HL-60 (cell line): ENCODE measurements around the gene CCDC83.

Source experiments
- DNase-seq, 2 experiments: peaks; one replicate each; pipeline ENCODE4 v3.0.0-alpha.2; 2010 to 2020; ENCODE audit warnings: low read depth in 1 of 2, low spot score in 1 of 2
- H3K27ac ChIP-seq: fragments of 250-450 bp; sonication (Bioruptor Pico); replicated peaks from 2 replicates; pipeline ENCODE4 v1.5.1; 2020; ENCODE audit warnings: mild to moderate bottlenecking, moderate library complexity
- H3K27me3 ChIP-seq: fragments of 250-450 bp; sonication (Bioruptor Pico); 2 replicates; pipeline ENCODE4 v1.5.1; 2021; ENCODE audit warnings: mild to moderate bottlenecking, moderate library complexity; ENCODE audit not compliant: insufficient read depth, poor library complexity, severe bottlenecking
- H3K4me3 ChIP-seq: replicated peaks from 2 replicates; pipeline ENCODE4 v1.5.1; 2011; ENCODE audit warnings: mild to moderate bottlenecking, control low read depth, low read length; ENCODE audit not compliant: insufficient read depth
- GABPA ChIP-seq: IDR thresholded peaks from 2 replicates; pipeline ENCODE4 v1.6.1; 2012; ENCODE audit warnings: low read depth
- POLR2AphosphoS5 ChIP-seq: IDR thresholded peaks from 2 replicates; pipeline ENCODE4 v1.6.1; 2012; ENCODE audit warnings: low read depth
- SPI1 ChIP-seq: IDR thresholded peaks from 2 replicates; pipeline ENCODE4 v1.6.1; 2012; ENCODE audit warnings: low read depth, mild to moderate bottlenecking, borderline replicate concordance
- TF ChIP-seq, protein P1 (sequence below): IDR thresholded peaks from 2 replicates; pipeline ENCODE4 v1.6.1; 2012; ENCODE audit warnings: low read depth; ENCODE audit not compliant: insufficient replicate concordance
- TF ChIP-seq, protein P2 (sequence below): IDR thresholded peaks from one replicate; pipeline ENCODE4 v1.5.1; 2011; ENCODE audit warnings: low read length, control low read depth, inconsistent platforms; ENCODE audit not compliant: insufficient read depth

Gene CCDC83

DNA sequence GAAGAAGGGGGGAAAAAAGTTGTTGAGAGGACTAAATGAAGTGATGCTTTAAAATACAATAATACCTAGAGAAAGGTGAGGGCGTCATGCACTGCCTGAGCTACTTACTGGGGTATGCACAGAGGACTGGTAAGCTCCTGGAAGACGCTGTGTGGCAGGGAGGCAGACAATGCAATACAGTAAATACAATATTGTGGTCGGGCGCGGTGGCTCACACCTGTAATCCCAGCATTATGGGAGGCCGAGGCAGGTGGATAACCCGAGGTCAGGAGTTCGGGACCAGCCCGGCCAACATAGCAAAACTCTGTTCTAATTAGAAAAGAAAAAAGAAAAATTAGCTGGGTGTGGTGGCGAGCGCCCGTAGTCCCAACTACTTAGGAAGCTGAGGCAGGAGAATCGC is 43.6 kb upstream of the CCDC83 start:
- peaks cover 7% of the 10 kb centered on the region for H3K27me3 ChIP-seq
- no peak for DNase-seq
- TF ChIP-seq, protein P1, sequence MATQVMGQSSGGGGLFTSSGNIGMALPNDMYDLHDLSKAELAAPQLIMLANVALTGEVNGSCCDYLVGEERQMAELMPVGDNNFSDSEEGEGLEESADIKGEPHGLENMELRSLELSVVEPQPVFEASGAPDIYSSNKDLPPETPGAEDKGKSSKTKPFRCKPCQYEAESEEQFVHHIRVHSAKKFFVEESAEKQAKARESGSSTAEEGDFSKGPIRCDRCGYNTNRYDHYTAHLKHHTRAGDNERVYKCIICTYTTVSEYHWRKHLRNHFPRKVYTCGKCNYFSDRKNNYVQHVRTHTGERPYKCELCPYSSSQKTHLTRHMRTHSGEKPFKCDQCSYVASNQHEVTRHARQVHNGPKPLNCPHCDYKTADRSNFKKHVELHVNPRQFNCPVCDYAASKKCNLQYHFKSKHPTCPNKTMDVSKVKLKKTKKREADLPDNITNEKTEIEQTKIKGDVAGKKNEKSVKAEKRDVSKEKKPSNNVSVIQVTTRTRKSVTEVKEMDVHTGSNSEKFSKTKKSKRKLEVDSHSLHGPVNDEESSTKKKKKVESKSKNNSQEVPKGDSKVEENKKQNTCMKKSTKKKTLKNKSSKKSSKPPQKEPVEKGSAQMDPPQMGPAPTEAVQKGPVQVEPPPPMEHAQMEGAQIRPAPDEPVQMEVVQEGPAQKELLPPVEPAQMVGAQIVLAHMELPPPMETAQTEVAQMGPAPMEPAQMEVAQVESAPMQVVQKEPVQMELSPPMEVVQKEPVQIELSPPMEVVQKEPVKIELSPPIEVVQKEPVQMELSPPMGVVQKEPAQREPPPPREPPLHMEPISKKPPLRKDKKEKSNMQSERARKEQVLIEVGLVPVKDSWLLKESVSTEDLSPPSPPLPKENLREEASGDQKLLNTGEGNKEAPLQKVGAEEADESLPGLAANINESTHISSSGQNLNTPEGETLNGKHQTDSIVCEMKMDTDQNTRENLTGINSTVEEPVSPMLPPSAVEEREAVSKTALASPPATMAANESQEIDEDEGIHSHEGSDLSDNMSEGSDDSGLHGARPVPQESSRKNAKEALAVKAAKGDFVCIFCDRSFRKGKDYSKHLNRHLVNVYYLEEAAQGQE, result no peak
- no peak for TF ChIP-seq GABPA
- no peak for TF ChIP-seq POLR2AphosphoS5
- TF ChIP-seq SPI1, result no peak
- TF ChIP-seq, protein P2, sequence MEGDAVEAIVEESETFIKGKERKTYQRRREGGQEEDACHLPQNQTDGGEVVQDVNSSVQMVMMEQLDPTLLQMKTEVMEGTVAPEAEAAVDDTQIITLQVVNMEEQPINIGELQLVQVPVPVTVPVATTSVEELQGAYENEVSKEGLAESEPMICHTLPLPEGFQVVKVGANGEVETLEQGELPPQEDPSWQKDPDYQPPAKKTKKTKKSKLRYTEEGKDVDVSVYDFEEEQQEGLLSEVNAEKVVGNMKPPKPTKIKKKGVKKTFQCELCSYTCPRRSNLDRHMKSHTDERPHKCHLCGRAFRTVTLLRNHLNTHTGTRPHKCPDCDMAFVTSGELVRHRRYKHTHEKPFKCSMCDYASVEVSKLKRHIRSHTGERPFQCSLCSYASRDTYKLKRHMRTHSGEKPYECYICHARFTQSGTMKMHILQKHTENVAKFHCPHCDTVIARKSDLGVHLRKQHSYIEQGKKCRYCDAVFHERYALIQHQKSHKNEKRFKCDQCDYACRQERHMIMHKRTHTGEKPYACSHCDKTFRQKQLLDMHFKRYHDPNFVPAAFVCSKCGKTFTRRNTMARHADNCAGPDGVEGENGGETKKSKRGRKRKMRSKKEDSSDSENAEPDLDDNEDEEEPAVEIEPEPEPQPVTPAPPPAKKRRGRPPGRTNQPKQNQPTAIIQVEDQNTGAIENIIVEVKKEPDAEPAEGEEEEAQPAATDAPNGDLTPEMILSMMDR, result no peak
- no peak overlapping the region for H3K4me3 ChIP-seq
- no peak overlapping the region for H3K27ac ChIP-seq

DNA sequence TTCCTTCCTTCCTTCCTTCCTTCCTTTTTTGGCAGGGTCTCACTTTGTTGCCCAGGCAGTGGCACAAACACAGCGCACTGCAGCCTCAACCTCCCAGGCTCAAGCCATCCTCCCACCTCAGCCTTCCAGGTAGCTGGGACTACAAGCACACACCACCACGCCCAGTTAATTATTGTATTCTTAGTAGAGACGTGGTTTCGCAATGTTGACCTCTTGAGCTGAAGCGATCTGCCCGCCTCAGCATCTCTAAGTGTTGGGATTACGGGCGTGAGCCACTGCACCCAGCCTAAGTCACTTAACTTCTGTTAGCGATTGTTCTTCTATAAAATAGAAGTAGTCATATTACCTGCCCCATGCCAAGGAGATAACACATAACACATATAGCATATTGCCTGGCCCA is 41.5 kb upstream of the CCDC83 start:
- TF ChIP-seq, protein P1, result no peak
- no peak for DNase-seq

DNA sequence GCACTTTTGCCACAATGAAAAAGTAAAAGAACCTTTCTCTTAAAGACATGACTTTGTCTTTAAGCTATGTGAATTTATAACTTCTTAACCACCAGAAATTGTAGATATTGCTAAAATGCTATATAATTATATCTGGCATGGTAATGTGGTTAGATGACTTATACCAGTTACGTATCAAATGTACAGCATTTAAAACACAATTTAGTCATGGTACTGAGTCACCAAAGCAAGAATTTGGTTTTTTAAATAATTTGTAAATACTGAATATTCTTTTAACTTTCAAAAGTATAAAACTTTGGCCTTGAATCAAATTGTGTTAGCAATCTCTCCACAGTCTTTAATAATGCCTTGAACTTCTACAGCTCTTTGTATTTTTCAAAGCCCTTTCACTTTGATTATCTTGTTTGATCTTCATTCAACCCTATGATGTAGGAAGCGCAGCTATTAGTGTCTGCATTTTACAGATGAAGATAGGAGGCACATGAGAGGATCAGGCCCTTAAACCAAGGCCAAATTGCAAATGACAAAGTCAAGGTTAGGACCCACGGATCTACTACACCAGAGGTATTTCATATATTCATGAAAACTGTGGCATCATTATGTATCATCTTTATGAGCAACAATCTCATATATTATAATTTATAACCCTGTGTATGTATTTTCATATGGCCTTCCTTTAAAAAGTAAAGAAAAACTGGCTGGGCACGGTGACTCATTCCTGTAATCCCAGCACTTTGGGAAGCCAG is 39.8 kb upstream of the CCDC83 start:
- H3K27me3 ChIP-seq, result peaks cover 2% of the 10 kb centered on the region
- H3K27ac ChIP-seq, result no peak overlapping the region
- H3K4me3 ChIP-seq, result no peak overlapping the region
- DNase-seq, result no peak
- TF ChIP-seq GABPA, result no peak
- TF ChIP-seq POLR2AphosphoS5, result no peak
- TF ChIP-seq, protein P2, result no peak
- TF ChIP-seq SPI1, result no peak
- TF ChIP-seq, protein P1, result no peak

More for the DNA sequence above, 41.5 kb upstream of the CCDC83 start:
- H3K27me3 ChIP-seq, result peaks cover 5% of the 10 kb centered on the region
- no peak overlapping the region for H3K4me3 ChIP-seq
- H3K27ac ChIP-seq, result no peak overlapping the region
